ENCODE results near the gene ZDHHC14.

GRCh38 chr6:157376706-157377230, 4.2 kb upstream of the ZDHHC14 start:
- no peak for TF ChIP-seq POLR2AphosphoS5 (IDR thresholded peaks at IDR 0.05; ENCODE audit: low read depth)
- TF ChIP-seq, protein P1, sequence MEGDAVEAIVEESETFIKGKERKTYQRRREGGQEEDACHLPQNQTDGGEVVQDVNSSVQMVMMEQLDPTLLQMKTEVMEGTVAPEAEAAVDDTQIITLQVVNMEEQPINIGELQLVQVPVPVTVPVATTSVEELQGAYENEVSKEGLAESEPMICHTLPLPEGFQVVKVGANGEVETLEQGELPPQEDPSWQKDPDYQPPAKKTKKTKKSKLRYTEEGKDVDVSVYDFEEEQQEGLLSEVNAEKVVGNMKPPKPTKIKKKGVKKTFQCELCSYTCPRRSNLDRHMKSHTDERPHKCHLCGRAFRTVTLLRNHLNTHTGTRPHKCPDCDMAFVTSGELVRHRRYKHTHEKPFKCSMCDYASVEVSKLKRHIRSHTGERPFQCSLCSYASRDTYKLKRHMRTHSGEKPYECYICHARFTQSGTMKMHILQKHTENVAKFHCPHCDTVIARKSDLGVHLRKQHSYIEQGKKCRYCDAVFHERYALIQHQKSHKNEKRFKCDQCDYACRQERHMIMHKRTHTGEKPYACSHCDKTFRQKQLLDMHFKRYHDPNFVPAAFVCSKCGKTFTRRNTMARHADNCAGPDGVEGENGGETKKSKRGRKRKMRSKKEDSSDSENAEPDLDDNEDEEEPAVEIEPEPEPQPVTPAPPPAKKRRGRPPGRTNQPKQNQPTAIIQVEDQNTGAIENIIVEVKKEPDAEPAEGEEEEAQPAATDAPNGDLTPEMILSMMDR (IDR thresholded peaks at IDR 0.05; ENCODE audit: insufficient read depth, low read length) = no peak
- TF ChIP-seq, protein P2, sequence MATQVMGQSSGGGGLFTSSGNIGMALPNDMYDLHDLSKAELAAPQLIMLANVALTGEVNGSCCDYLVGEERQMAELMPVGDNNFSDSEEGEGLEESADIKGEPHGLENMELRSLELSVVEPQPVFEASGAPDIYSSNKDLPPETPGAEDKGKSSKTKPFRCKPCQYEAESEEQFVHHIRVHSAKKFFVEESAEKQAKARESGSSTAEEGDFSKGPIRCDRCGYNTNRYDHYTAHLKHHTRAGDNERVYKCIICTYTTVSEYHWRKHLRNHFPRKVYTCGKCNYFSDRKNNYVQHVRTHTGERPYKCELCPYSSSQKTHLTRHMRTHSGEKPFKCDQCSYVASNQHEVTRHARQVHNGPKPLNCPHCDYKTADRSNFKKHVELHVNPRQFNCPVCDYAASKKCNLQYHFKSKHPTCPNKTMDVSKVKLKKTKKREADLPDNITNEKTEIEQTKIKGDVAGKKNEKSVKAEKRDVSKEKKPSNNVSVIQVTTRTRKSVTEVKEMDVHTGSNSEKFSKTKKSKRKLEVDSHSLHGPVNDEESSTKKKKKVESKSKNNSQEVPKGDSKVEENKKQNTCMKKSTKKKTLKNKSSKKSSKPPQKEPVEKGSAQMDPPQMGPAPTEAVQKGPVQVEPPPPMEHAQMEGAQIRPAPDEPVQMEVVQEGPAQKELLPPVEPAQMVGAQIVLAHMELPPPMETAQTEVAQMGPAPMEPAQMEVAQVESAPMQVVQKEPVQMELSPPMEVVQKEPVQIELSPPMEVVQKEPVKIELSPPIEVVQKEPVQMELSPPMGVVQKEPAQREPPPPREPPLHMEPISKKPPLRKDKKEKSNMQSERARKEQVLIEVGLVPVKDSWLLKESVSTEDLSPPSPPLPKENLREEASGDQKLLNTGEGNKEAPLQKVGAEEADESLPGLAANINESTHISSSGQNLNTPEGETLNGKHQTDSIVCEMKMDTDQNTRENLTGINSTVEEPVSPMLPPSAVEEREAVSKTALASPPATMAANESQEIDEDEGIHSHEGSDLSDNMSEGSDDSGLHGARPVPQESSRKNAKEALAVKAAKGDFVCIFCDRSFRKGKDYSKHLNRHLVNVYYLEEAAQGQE (IDR thresholded peaks at IDR 0.05; ENCODE audit: insufficient replicate concordance, low read depth) = no peak
- TF ChIP-seq GABPA (IDR thresholded peaks at IDR 0.05; ENCODE audit: low read depth) = no peak
- no peak for TF ChIP-seq SPI1 (IDR thresholded peaks at IDR 0.05; ENCODE audit: borderline replicate concordance, low read depth)
